ENCODE results near the gene RGS9BP. TPM values are rescaled to one million over a fixed set of nuclear protein-coding genes. Genes with fewer than 3 reads are reported as not detected.
"Not testable (repeated sequence)": the region's sequence is repeated elsewhere in the genome, so short reads cannot be mapped to it uniquely, and the experiment has no call there.

The RGS9BP gene
- total RNA-seq, 2 experiments from 2014 or later, result 0.54 to 0.72 TPM

DNA sequence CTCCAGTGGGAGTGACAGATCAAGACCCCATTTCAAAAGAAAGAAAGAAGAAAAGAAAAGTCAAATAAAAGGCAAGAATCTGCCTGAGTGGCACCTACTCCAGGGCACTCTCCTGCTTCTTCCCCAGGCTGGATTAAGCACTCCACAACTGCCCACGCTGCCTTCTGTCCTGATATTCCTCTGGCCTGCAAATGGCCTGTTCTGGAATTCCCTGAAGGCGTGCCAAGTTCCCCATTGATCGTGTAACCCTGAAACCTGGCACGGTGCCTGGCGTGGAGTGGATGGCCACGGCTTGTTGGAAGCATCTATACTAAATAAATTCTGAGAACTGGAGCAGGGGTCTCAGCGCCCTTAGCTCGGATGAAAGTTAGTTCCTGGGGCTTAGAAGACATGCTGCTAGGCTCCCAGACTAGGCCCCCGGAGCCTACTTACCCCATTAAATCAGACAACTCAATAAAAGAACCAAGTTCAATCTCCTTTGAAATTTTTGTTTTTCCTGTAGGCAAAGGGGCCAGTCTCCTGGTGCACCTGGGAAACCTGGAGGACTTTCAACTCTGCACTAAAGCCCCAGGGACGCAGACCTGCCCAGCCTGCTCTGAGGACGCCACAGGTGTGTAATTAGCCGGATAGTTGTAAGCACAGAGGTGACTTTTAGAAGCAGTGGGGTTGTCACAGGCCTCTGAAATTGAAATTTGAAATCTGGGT lies 22.6 kb upstream of the RGS9BP start:
- Histone ChIP-seq H3K9me2 (ENCODE audit: insufficient read depth, low read length) (no peaks in the 10 kb centered on the region), H3K9me3 (ENCODE audit: low read length) (no peaks in the 10 kb centered on the region), H3K27ac (ENCODE audit: low read depth, low read length, poor library complexity, severe bottlenecking) (no peak overlapping the region), H3K36me3 (ENCODE audit: insufficient read depth, low read length) (peaks cover 50% of the 10 kb centered on the region), H3K79me2 (ENCODE audit: insufficient read depth, low read depth, low read length) (no peaks in the 10 kb centered on the region), H3K4me1 (ENCODE audit: insufficient read depth, low read length, poor library complexity, severe bottlenecking) (no peaks in the 10 kb centered on the region), H3K4me3 (ENCODE audit: low read depth, low read length, poor library complexity, severe bottlenecking) (no peak overlapping the region), H3K4me2 (ENCODE audit: low read length) (no peak overlapping the region), H4K20me1 (ENCODE audit: insufficient read depth, low read length) (no peaks in the 10 kb centered on the region), H2AFZ (ENCODE audit: low read length) (no peak overlapping the region)
- no TSS peak for BruUV-seq (replicated peaks)
- no peak for TF ChIP-seq EZH2phosphoT487 (IDR thresholded peaks at IDR 0.05; ENCODE audit: borderline replicate concordance, low read depth, low read length)
- TF ChIP-seq, protein P1, sequence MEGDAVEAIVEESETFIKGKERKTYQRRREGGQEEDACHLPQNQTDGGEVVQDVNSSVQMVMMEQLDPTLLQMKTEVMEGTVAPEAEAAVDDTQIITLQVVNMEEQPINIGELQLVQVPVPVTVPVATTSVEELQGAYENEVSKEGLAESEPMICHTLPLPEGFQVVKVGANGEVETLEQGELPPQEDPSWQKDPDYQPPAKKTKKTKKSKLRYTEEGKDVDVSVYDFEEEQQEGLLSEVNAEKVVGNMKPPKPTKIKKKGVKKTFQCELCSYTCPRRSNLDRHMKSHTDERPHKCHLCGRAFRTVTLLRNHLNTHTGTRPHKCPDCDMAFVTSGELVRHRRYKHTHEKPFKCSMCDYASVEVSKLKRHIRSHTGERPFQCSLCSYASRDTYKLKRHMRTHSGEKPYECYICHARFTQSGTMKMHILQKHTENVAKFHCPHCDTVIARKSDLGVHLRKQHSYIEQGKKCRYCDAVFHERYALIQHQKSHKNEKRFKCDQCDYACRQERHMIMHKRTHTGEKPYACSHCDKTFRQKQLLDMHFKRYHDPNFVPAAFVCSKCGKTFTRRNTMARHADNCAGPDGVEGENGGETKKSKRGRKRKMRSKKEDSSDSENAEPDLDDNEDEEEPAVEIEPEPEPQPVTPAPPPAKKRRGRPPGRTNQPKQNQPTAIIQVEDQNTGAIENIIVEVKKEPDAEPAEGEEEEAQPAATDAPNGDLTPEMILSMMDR (conservative IDR thresholded peaks at IDR 0.05; ENCODE audit: low read length), result no peak
- ChIA-PET POLR2A (no interaction called here), CTCF (ENCODE audit: unreplicated experiment) (no interaction called here)
- no peak for DNase-seq (ENCODE audit: low spot score)
- intact Hi-C loops (cut with micrococcal nuclease; ENCODE audit: unreplicated experiment), result no loop called here

DNA sequence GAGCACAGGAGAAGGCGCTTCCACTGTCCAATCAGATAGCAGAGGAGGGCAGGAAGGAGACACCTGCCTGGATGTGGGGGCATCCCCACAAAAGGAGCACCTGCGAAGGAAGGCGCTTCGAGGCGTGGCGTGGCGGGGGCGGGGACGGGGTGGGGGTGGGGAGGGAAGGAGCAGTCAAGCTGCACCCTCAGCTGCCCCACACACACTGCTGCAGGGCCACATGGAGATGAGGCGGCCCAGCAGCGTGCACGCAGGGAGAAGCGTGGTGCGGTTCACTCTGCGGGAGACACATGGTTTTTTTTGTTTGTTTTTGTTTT lies 22.1 kb upstream of the RGS9BP start:
- no peaks in the 10 kb centered on the region for H3K79me2 ChIP-seq (ENCODE audit: insufficient read depth, low read depth, low read length)
- H3K27ac ChIP-seq (ENCODE audit: low read depth, low read length, poor library complexity, severe bottlenecking), result no peak overlapping the region
- no peaks in the 10 kb centered on the region for H3K9me2 ChIP-seq (ENCODE audit: insufficient read depth, low read length)
- BruUV-seq (replicated peaks), result no TSS peak
- no peak overlapping the region for H2AFZ ChIP-seq (ENCODE audit: low read length)
- no peak overlapping the region for H3K4me2 ChIP-seq (ENCODE audit: low read length)
- ChIA-PET POLR2A (no interaction called here), CTCF (ENCODE audit: unreplicated experiment) (no interaction called here)
- no peak for DNase-seq (ENCODE audit: low spot score)
- H3K36me3 ChIP-seq (ENCODE audit: insufficient read depth, low read length), result peaks cover 51% of the 10 kb centered on the region
- intact Hi-C loops (cut with micrococcal nuclease; ENCODE audit: unreplicated experiment), result no loop called here
- no peaks in the 10 kb centered on the region for H3K9me3 ChIP-seq (ENCODE audit: low read length)
- H3K4me1 ChIP-seq (ENCODE audit: insufficient read depth, low read length, poor library complexity, severe bottlenecking), result no peaks in the 10 kb centered on the region
- no peaks in the 10 kb centered on the region for H4K20me1 ChIP-seq (ENCODE audit: insufficient read depth, low read length)
- TF ChIP-seq, protein P1 (conservative IDR thresholded peaks at IDR 0.05; ENCODE audit: low read length), result no peak
- TF ChIP-seq EZH2phosphoT487 (IDR thresholded peaks at IDR 0.05; ENCODE audit: borderline replicate concordance, low read depth, low read length), result no peak
- no peak overlapping the region for H3K4me3 ChIP-seq (ENCODE audit: low read depth, low read length, poor library complexity, severe bottlenecking)

DNA sequence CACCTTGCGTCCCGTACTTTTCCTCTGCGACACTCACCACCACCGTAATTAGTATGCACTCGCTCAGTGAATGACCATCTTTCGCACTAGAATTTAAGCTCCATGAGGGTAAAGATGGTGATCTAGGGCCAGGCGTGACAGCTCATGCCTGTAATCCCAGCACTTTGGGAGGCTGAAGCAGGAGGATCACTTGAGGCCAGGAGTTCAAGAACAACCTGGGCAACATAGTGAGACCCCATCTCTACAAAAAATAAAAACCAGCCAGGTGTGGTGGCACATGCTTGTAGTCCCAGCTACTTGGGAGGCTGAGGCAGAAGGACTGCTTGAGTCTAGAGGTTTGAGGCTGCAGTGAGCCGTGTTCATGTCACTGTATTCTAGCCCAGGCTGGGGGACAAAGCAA lies 19.3 kb upstream of the RGS9BP start:
- POLR2A ChIA-PET, result interaction anchor here (0.7 kb wide), 1 partner anchor 70 kb away, joined by 4 read pairs; no protein-coding TSS in a partner anchor
- H2AFZ ChIP-seq (ENCODE audit: low read length); CTCF ChIA-PET (ENCODE audit: unreplicated experiment); H3K79me2 ChIP-seq (ENCODE audit: insufficient read depth, low read depth, low read length); H3K4me2 ChIP-seq (ENCODE audit: low read length); H3K9me2 ChIP-seq (ENCODE audit: insufficient read depth, low read length); H3K4me3 ChIP-seq (ENCODE audit: low read depth, low read length, poor library complexity, severe bottlenecking); intact Hi-C loops (cut with micrococcal nuclease; ENCODE audit: unreplicated experiment); H3K4me1 ChIP-seq (ENCODE audit: insufficient read depth, low read length, poor library complexity, severe bottlenecking); H3K9me3 ChIP-seq (ENCODE audit: low read length); BruUV-seq (replicated peaks); H3K27ac ChIP-seq (ENCODE audit: low read depth, low read length, poor library complexity, severe bottlenecking); H4K20me1 ChIP-seq (ENCODE audit: insufficient read depth, low read length); DNase-seq (ENCODE audit: low spot score): not testable (repeated sequence)
- peaks cover 46% of the 10 kb centered on the region for H3K36me3 ChIP-seq (ENCODE audit: insufficient read depth, low read length)

All from OCI-LY7 (cell line).